Measurements from ENCODE around the gene PTPRH. TPM values are rescaled to one million over a fixed set of nuclear protein-coding genes. Genes with fewer than 3 reads are reported as not detected.

The PTPRH gene
- total and polyA plus RNA-seq, 9 of the 15 experiments (the other 6 are each of a cell fraction or from before 2014, with no cell fraction given), result 0.87 to 34.3 (median 22.7) TPM

- TF ChIP-seq ELF4 (CRISPR knock-in tag; IDR thresholded peaks at IDR 0.05) (peak; percentile 63; the same call in 1 of the 2 replicates), RBM34 (IDR thresholded peaks at IDR 0.05; ENCODE audit: borderline replicate concordance, insufficient read depth, low read length) (no peak), CHAMP1 (IDR thresholded peaks at IDR 0.05) (no peak), ARID4B (CRISPR knock-in tag; IDR thresholded peaks at IDR 0.05) (peak; percentile 84), TRIM25 (IDR thresholded peaks at IDR 0.05; ENCODE audit: borderline replicate concordance) (no peak), HNRNPL (IDR thresholded peaks at IDR 0.05; ENCODE audit: low read depth, low read length) (no peak), ELK1 (CRISPR knock-in tag; IDR thresholded peaks at IDR 0.05) (no peak), NFIX (CRISPR knock-in tag; IDR thresholded peaks at IDR 0.05; ENCODE audit: low read depth) (no peak), SFPQ (IDR thresholded peaks at IDR 0.05; ENCODE audit: low read depth, low read length) (no peak), ZNF224 (CRISPR knock-in tag; IDR thresholded peaks at IDR 0.05) (no peak), SMAD2 (IDR thresholded peaks at IDR 0.05; ENCODE audit: low read depth, low read length) (no peak), ESRRA (IDR thresholded peaks at IDR 0.05; ENCODE audit: borderline replicate concordance, low read depth) (no peak), SETDB1 (IDR thresholded peaks at IDR 0.05; ENCODE audit: low read length) (no peak), ZNF75A (CRISPR knock-in tag; IDR thresholded peaks at IDR 0.05) (no peak), RBM17 (IDR thresholded peaks at IDR 0.05; ENCODE audit: borderline replicate concordance, low read depth, low read length) (no peak)
These were observed 34.0 kb downstream of the PTPRH start (continued) for GRCh38 chr19:55175117-55175867.

Data from K562 (cell line).